K562 (cell line): ENCODE data around the gene MYL12A. TPM values are rescaled to one million over a fixed set of nuclear protein-coding genes. Genes with fewer than 3 reads are reported as not detected.

Source experiments
- ARID2 ChIP-seq: fragments of 450-650 bp; IDR thresholded peaks from 2 replicates; pipeline ENCODE4 v1.6.1; 2017; ENCODE audit warnings: antibody characterized with exemption, mild to moderate bottlenecking
- CBX5 ChIP-seq: IDR thresholded peaks from 2 replicates; pipeline ENCODE4 v1.6.1; 2014; ENCODE audit warnings: low read depth, borderline replicate concordance
- EP400 ChIP-seq: fragments of 450-650 bp; IDR thresholded peaks from 2 replicates; pipeline ENCODE4 v1.6.1; 2017; ENCODE audit warnings: antibody characterized with exemption, mild to moderate bottlenecking, moderate library complexity
- FOSL1 ChIP-seq: fragments of 200-800 bp; sonication (Bioruptor generic); conservative IDR thresholded peaks from 2 replicates; pipeline ENCODE4 v1.6.1; 2016; ENCODE audit warnings: missing genetic modification characterization, missing compliant biosample characterization
- JUN ChIP-seq, 2 experiments: sonication (generic) in 1 of 2; formaldehyde crosslinking in 1 of 2; IDR thresholded peaks; 2 replicates each; pipeline versions ENCODE4 v1.6.1 to v1.8.0; 2012 to 2022; ENCODE audit warnings: borderline replicate concordance in 2 of 2, mild to moderate bottlenecking in 2 of 2, improper control_type of control experiment in 1 of 2, low read depth in 1 of 2, low read length in 1 of 2, missing genetic modification reagents in 1 of 2
- JUNB ChIP-seq: fragments of 450-650 bp; formaldehyde crosslinking; conservative IDR thresholded peaks from 2 replicates; pipeline ENCODE4 v1.4.0; 2020; ENCODE audit warnings: mild to moderate bottlenecking
- MBD2 ChIP-seq: sonication (generic); IDR thresholded peaks from 2 replicates; pipeline ENCODE4 v1.6.1; 2016; ENCODE audit warnings: low read depth, borderline replicate concordance
- SREBF1 ChIP-seq: fragments of 150-350 bp; IDR thresholded peaks from 2 replicates; pipeline ENCODE4 v1.6.1; 2014; ENCODE audit warnings: antibody characterized with exemption, low read depth, low read length, borderline replicate concordance
- TBL1XR1 ChIP-seq, 2 experiments: IDR thresholded peaks; 2 replicates each; pipeline ENCODE4 v1.6.1; 2012; ENCODE audit warnings: improper control_type of control experiment in 2 of 2, low read length in 2 of 2, mild to moderate bottlenecking in 1 of 2
- ZNF133 ChIP-seq: fragments of 250-450 bp; sonication (Bioruptor Pico); IDR thresholded peaks from 2 replicates; pipeline ENCODE4 v1.4.0; 2020; ENCODE audit warnings: mild to moderate bottlenecking
- ZNF24 ChIP-seq: fragments of 450-650 bp; IDR thresholded peaks from 2 replicates; pipeline ENCODE4 v1.6.1; 2016
- ZNF274 ChIP-seq: IDR thresholded peaks from 2 replicates; pipeline ENCODE4 v1.6.1; 2011; ENCODE audit warnings: low read depth, mild to moderate bottlenecking, low read length, moderate library complexity, borderline replicate concordance
- ZSCAN29 ChIP-seq: fragments of 450-650 bp; IDR thresholded peaks from 2 replicates; pipeline ENCODE4 v1.6.1; 2017
- polyA plus RNA-seq, 8 experiments: library from polyadenylated mRNA; depleted of rRNA in 4 of 8; stranded (reverse) in 5 of 8; unstranded in 3 of 8; fragments of >200 nt; fragmentation: Nextera tagmentation in 2 of 8; fragmentation: Illumina TruSeq in 1 of 8; extraction: Ambion mirVana in 2 of 8; extraction: Trizol in 1 of 8; gene quantifications; 2 replicates each; pipeline versions ENCODE4 v1.2.1 to v1.2.3, GENCODE V29; 2011 to 2014; ENCODE audit warnings: inconsistent platforms in 1 of 8, missing spikeins in 1 of 8
- total RNA-seq, 7 experiments: library from RNA; depleted of rRNA in 6 of 7; stranded (reverse); fragments of >200 nt in 6 of 7; fragmentation: Illumina TruSeq in 2 of 7; extraction: Trizol in 2 of 7; gene quantifications; 2 replicates each; pipeline versions ENCODE4 v1.2.1 to v1.2.3, GENCODE V29; 2011 to 2021; ENCODE audit warnings: low replicate concordance in 1 of 7
- TF ChIP-seq, protein P1 (sequence below): fragments of 200-800 bp; sonication (Bioruptor generic); IDR thresholded peaks from 2 replicates; pipeline ENCODE4 v1.6.1; 2017; ENCODE audit warnings: missing genetic modification characterization, missing compliant biosample characterization
- TF ChIP-seq, protein P2 (sequence below), 2 experiments: fragments of 450-650 bp; formaldehyde crosslinking in 1 of 2; IDR thresholded peaks; 2 replicates each; pipeline versions ENCODE4 v1.4.0 to v1.6.1; 2014 to 2020; ENCODE audit warnings: mild to moderate bottlenecking in 2 of 2, borderline replicate concordance in 1 of 2, low read depth in 1 of 2
- TF ChIP-seq, protein P3 (sequence below): IDR thresholded peaks from 2 replicates; pipeline ENCODE4 v1.6.1; 2011; ENCODE audit not compliant: insufficient read length; ENCODE audit errors: extremely low read depth

MYL12A gene
- total and polyA plus RNA-seq, 9 of the 15 experiments (the other 6 are each of a cell fraction or from before 2014, with no cell fraction given): 308 to 1,031 (median 559) TPM

DNA sequence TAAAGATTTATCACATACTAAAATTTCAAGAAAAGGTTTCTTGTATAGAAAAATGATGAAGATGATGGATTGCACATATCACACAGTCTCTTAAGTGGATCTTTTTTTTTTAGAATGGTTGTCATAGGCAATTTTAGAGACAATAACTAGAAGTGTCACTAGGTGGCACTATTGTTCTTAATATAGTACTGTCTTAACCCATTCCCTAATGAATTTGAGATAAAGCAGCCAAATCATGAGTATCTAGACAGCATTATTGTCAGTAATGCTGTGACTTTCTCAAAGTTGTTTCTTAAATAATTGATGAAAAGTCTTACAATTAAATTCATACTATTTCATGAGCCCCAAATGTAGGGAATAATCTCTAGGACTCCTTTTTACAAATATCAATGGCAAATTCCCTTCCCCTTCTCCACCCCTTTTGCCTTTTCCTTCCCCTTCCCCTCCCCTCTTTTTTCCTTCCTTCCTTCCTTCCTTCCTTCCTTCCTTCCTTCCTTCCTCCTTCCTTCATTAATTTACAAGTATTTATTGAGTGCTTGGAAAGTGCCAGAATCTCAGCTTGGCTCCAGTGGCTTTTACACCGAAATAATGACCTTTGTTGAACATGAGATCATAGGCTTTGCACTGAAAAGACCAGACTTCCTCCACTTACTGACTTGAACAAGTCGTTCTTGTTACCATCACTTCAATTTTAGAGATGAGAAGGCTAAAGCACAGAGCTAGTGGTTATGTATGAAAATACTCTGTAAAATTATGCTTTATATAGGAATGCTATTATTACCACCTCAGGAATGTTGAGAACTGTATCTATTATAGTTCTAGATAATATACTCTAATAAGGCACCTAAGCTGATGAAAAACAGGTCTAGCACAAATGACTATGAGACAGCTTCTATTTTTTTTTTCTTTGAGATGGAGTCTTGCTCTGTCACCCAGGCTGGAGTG lies 34.1 kb downstream of the MYL12A start (continued):
- TF ChIP-seq JUN (IDR thresholded peaks at IDR 0.05; ENCODE audit: borderline replicate concordance, low read depth, low read length) (no peak), JUN (CRISPR knock-in tag; IDR thresholded peaks at IDR 0.05; ENCODE audit: borderline replicate concordance) (no peak), FOSL1 (tag) (peak; percentile 31; the same call in 1 of the 2 replicates), ZNF24 (0 out of 2 replicates have a peak, but pooled peaks have one; percentile 32), ARID2 (peak; percentile 77), TBL1XR1 (IDR thresholded peaks at IDR 0.05; ENCODE audit: low read length in 2 of 2) (peak in 1 of 2 experiments; percentile 38; a peak in 1 of 4 replicates), JUNB (CRISPR knock-in tag) (no peak), SREBF1 (no peak), ZNF133 (no peak), ZNF274 (no peak), MBD2 (no peak), ZSCAN29 (no peak), EP400 (peak; percentile 54; the same call in 1 of the 2 replicates), CBX5 (no peak)
- TF ChIP-seq, protein P1, sequence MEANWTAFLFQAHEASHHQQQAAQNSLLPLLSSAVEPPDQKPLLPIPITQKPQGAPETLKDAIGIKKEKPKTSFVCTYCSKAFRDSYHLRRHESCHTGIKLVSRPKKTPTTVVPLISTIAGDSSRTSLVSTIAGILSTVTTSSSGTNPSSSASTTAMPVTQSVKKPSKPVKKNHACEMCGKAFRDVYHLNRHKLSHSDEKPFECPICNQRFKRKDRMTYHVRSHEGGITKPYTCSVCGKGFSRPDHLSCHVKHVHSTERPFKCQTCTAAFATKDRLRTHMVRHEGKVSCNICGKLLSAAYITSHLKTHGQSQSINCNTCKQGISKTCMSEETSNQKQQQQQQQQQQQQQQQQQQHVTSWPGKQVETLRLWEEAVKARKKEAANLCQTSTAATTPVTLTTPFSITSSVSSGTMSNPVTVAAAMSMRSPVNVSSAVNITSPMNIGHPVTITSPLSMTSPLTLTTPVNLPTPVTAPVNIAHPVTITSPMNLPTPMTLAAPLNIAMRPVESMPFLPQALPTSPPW (CRISPR knock-in tag): peak; percentile 39; the same call in 1 of the 2 replicates
- TF ChIP-seq, protein P2, sequence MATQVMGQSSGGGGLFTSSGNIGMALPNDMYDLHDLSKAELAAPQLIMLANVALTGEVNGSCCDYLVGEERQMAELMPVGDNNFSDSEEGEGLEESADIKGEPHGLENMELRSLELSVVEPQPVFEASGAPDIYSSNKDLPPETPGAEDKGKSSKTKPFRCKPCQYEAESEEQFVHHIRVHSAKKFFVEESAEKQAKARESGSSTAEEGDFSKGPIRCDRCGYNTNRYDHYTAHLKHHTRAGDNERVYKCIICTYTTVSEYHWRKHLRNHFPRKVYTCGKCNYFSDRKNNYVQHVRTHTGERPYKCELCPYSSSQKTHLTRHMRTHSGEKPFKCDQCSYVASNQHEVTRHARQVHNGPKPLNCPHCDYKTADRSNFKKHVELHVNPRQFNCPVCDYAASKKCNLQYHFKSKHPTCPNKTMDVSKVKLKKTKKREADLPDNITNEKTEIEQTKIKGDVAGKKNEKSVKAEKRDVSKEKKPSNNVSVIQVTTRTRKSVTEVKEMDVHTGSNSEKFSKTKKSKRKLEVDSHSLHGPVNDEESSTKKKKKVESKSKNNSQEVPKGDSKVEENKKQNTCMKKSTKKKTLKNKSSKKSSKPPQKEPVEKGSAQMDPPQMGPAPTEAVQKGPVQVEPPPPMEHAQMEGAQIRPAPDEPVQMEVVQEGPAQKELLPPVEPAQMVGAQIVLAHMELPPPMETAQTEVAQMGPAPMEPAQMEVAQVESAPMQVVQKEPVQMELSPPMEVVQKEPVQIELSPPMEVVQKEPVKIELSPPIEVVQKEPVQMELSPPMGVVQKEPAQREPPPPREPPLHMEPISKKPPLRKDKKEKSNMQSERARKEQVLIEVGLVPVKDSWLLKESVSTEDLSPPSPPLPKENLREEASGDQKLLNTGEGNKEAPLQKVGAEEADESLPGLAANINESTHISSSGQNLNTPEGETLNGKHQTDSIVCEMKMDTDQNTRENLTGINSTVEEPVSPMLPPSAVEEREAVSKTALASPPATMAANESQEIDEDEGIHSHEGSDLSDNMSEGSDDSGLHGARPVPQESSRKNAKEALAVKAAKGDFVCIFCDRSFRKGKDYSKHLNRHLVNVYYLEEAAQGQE (IDR thresholded peaks at IDR 0.05; ENCODE audit: borderline replicate concordance): peak; percentile 95
- TF ChIP-seq, protein P2 (CRISPR knock-in tag; IDR thresholded peaks at IDR 0.05; ENCODE audit: low read depth): no peak
- TF ChIP-seq, protein P3, sequence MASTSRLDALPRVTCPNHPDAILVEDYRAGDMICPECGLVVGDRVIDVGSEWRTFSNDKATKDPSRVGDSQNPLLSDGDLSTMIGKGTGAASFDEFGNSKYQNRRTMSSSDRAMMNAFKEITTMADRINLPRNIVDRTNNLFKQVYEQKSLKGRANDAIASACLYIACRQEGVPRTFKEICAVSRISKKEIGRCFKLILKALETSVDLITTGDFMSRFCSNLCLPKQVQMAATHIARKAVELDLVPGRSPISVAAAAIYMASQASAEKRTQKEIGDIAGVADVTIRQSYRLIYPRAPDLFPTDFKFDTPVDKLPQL: no peak
